PC-3 (cell line): ENCODE results near the gene ZC3H15. TPM values are rescaled to one million over a fixed set of nuclear protein-coding genes. Genes with fewer than 3 reads are reported as not detected.
"Not testable (repeated sequence)": the region's sequence is repeated elsewhere in the genome, so short reads cannot be mapped to it uniquely, and the experiment has no call there.

ENCODE experiments used
- ATAC-seq: fragments of 200-7000 bp; cut with Tn5 transposase; 2 replicates; pipeline ENCODE4 v1.9.1; 2020; ENCODE audit warnings: mild to moderate bottlenecking, moderate library complexity
- BruUV-seq: library from RNA; stranded (reverse); fragments of 400-500 nt; replicated peaks from 2 replicates; lab custom pipeline; 2021; lab: Mats Ljungman, UMichigan
- CTCF ChIA-PET: fragments of 300-600 bp; sonication (Branson Sonifier 250); formaldehyde crosslinking; loops from one replicate; lab custom pipeline; 2022; ENCODE audit warnings: antibody characterized with exemption; lab: Charles Lee
- POLR2A ChIA-PET: fragments of 300-600 bp; sonication (Branson Sonifier 250); formaldehyde crosslinking; loops from one replicate; lab custom pipeline; 2022; ENCODE audit warnings: antibody characterized with exemption; ENCODE audit not compliant: unreplicated experiment; lab: Charles Lee
- DNase-seq: peaks from one replicate; pipeline ENCODE4 v3.0.0-alpha.2; 2015
- H2AFZ ChIP-seq: fragments of 300-600 bp; sonication (generic); 2 replicates; pipeline ENCODE4 v1.6.0; 2016; ENCODE audit warnings: antibody characterized with exemption, low read length
- H3F3A ChIP-seq: fragments of 300-600 bp; sonication (generic); one replicate; pipeline ENCODE4 v1.6.0; 2017; ENCODE audit warnings: antibody characterized with exemption, low read length, control low read depth, mild to moderate bottlenecking; ENCODE audit not compliant: unreplicated experiment
- H3K27ac ChIP-seq: fragments of 300-600 bp; sonication (generic); 2 replicates; pipeline ENCODE4 v1.5.1; 2016; ENCODE audit warnings: mild to moderate bottlenecking, low read length
- H3K27me3 ChIP-seq: fragments of 300-600 bp; sonication (generic); 2 replicates; pipeline ENCODE4 v1.6.1; 2016; ENCODE audit warnings: low read length, mixed read lengths
- H3K36me3 ChIP-seq: fragments of 300-600 bp; sonication (generic); 2 replicates; pipeline ENCODE4 v1.6.1; 2016; ENCODE audit warnings: low read depth, mixed run types, low read length, mixed read lengths
- H3K4me1 ChIP-seq: fragments of 300-600 bp; sonication (generic); 2 replicates; pipeline ENCODE4 v1.5.1; 2016; ENCODE audit warnings: low read length; ENCODE audit not compliant: insufficient read depth
- H3K4me2 ChIP-seq: fragments of 300-600 bp; sonication (generic); 2 replicates; pipeline ENCODE4 v1.6.0; 2016; ENCODE audit warnings: low read length
- H3K4me3 ChIP-seq: fragments of 300-600 bp; sonication (generic); 2 replicates; pipeline ENCODE4 v1.5.1; 2016; ENCODE audit warnings: mild to moderate bottlenecking, low read length, mixed read lengths
- H3K79me2 ChIP-seq: fragments of 300-600 bp; sonication (generic); 2 replicates; pipeline ENCODE4 v1.6.1; 2017; ENCODE audit warnings: low read length, mixed read lengths
- H3K9ac ChIP-seq: fragments of 300-600 bp; sonication (generic); 2 replicates; pipeline ENCODE4 v1.6.0; 2016; ENCODE audit warnings: mild to moderate bottlenecking, low read length
- H3K9me2 ChIP-seq: fragments of 300-600 bp; sonication (generic); replicated peaks from 2 replicates; pipeline ENCODE4 v1.6.1; 2016; ENCODE audit warnings: mixed run types, low read length, mixed read lengths
- H3K9me3 ChIP-seq: fragments of 300-600 bp; sonication (generic); 2 replicates; pipeline ENCODE4 v1.6.1; 2016; ENCODE audit warnings: low read length, mixed read lengths
- H4K20me1 ChIP-seq: fragments of 300-600 bp; sonication (generic); 2 replicates; pipeline ENCODE4 v1.6.1; 2016; ENCODE audit warnings: low read length, mixed read lengths
- CTCF ChIP-seq: fragments of 300-600 bp; sonication (generic); conservative IDR thresholded peaks from 2 replicates; pipeline ENCODE4 v1.5.1; 2017; ENCODE audit warnings: antibody characterized with exemption, low read depth, mild to moderate bottlenecking, low read length
- EZH2 ChIP-seq: fragments of 300-600 bp; sonication (generic); IDR thresholded peaks from one replicate; pipeline ENCODE4 v1.6.1; 2017; ENCODE audit warnings: antibody characterized with exemption, mild to moderate bottlenecking, low read length; ENCODE audit not compliant: unreplicated experiment
- EZH2phosphoT487 ChIP-seq: fragments of 300-600 bp; sonication (generic); IDR thresholded peaks from 2 replicates; pipeline ENCODE4 v1.6.1; 2018; ENCODE audit warnings: mild to moderate bottlenecking, antibody characterized with exemption, low read length, borderline replicate concordance
- intact Hi-C: fragments of 100-400 bp; cut with micrococcal nuclease; formaldehyde crosslinking; loops from 2 replicates; pipeline ENCODE4 v1.9.0; 2023
- total RNA-seq: library from RNA; depleted of rRNA; stranded (reverse); fragments of >200 nt; gene quantifications from 2 replicates; pipeline ENCODE4 v1.2.3, GENCODE V29; 2014

Gene ZC3H15
- total RNA-seq, 1 experiment from 2014 or later = 58.2 TPM

- H3K79me2 ChIP-seq = no peaks in the 10 kb centered on the region
- TF ChIP-seq CTCF (no peak), EZH2 (no peak), EZH2phosphoT487 (no peak)
- CTCF ChIA-PET = no interaction called here
- H3K27ac ChIP-seq = no peak overlapping the region
- no peak overlapping the region for H3K4me3 ChIP-seq
- no peaks in the 10 kb centered on the region for H3K27me3 ChIP-seq
- no peak overlapping the region for H3K4me2 ChIP-seq
- no peaks in the 10 kb centered on the region for H3K4me1 ChIP-seq
- intact Hi-C loops = no loop called here
- BruUV-seq = no TSS peak
- no peaks in the 10 kb centered on the region; the same call in 1 of the 2 replicates for H3K36me3 ChIP-seq
- DNase-seq = no peak
- no peak overlapping the region for H2AFZ ChIP-seq
- no peak overlapping the region for H3K9ac ChIP-seq
- ATAC-seq = no peak
- no peaks in the 10 kb centered on the region for H4K20me1 ChIP-seq
- no peaks in the 10 kb centered on the region for H3F3A ChIP-seq
- POLR2A ChIA-PET = no interaction called here
- no peaks in the 10 kb centered on the region for H3K9me3 ChIP-seq
- H3K9me2 ChIP-seq = no peaks in the 10 kb centered on the region
These were observed 19.3 kb upstream of the ZC3H15 start for GRCh38 chr2:186466743-186467142.

- CTCF ChIA-PET = no interaction called here
- Histone ChIP-seq H3K27ac (no peak overlapping the region), H3K9me2 (no peaks in the 10 kb centered on the region), H3K9ac (no peak overlapping the region), H3K9me3 (no peaks in the 10 kb centered on the region), H3K79me2 (no peaks in the 10 kb centered on the region), H4K20me1 (no peaks in the 10 kb centered on the region), H2AFZ (no peak overlapping the region), H3K27me3 (no peaks in the 10 kb centered on the region), H3F3A (no peaks in the 10 kb centered on the region), H3K4me2 (no peak overlapping the region), H3K36me3 (no peaks in the 10 kb centered on the region; the same call in 1 of the 2 replicates), H3K4me3 (no peak overlapping the region), H3K4me1 (no peaks in the 10 kb centered on the region)
- intact Hi-C loops = no loop called here
- TF ChIP-seq CTCF (no peak), EZH2 (no peak), EZH2phosphoT487 (no peak)
- no TSS peak for BruUV-seq
- POLR2A ChIA-PET = no interaction called here
- no peak for DNase-seq
- no peak for ATAC-seq
These were observed 18.6 kb upstream of the ZC3H15 start for GRCh38 chr2:186467421-186467820.

GRCh38 chr2:186472722-186473493, 13.2 kb upstream of the ZC3H15 start:
- H3K4me1 ChIP-seq, CTCF ChIA-PET, H3K27ac ChIP-seq, H4K20me1 ChIP-seq, H3K4me2 ChIP-seq, H3K79me2 ChIP-seq, H3K27me3 ChIP-seq, DNase-seq, H2AFZ ChIP-seq, intact Hi-C loops, H3K9me3 ChIP-seq, H3K9me2 ChIP-seq, H3F3A ChIP-seq, BruUV-seq, H3K9ac ChIP-seq, ATAC-seq, H3K36me3 ChIP-seq, POLR2A ChIA-PET, H3K4me3 ChIP-seq: not testable (repeated sequence)

- H3K4me1 ChIP-seq, H3K9me2 ChIP-seq, H3K27me3 ChIP-seq, H4K20me1 ChIP-seq, intact Hi-C loops, H2AFZ ChIP-seq, CTCF ChIA-PET, H3K79me2 ChIP-seq, H3F3A ChIP-seq, ATAC-seq, H3K36me3 ChIP-seq, H3K9me3 ChIP-seq, POLR2A ChIA-PET, DNase-seq, H3K4me2 ChIP-seq, BruUV-seq, H3K4me3 ChIP-seq, H3K9ac ChIP-seq, H3K27ac ChIP-seq: not testable (repeated sequence)
These were observed 11.8 kb upstream of the ZC3H15 start for GRCh38 chr2:186474239-186474638.
